ENCODE measurements around the gene GRK4. TPM values are rescaled to one million over a fixed set of nuclear protein-coding genes. Genes with fewer than 3 reads are reported as not detected.
"Not testable (repeated sequence)": the region's sequence is repeated elsewhere in the genome, so short reads cannot be mapped to it uniquely, and the experiment has no call there.

The GRK4 gene
- 14.8 TPM for total RNA-seq

GRCh38 chr4:2963175-2963965, at the start of gene GRK4, which contains the start of gene NOP14:
GRK4 (plus strand) TSS chr4:2963571; CDS start chr4:2964071, 500 bp downstream.
NOP14 (minus strand) TSS chr4:2963406; CDS start chr4:2963319, 87 bp downstream.
- intact Hi-C loops (cut with DNase I): no loop called here

GRCh38 chr4:2914256-2915126, 48.9 kb upstream of the GRK4 start:
- DNase-seq (ENCODE audit: low spot score): peak; percentile 36
- intact Hi-C loops (cut with DNase I): no loop called here
- ATAC-seq: no peak

More at GRCh38 chr4:2963175-2963965, at the start of gene GRK4, which contains the start of gene NOP14:
- ATAC-seq (peak; percentile 99), DNase-seq (ENCODE audit: low spot score) (peak; percentile 99)

GRCh38 chr4:2915789-2916188, 47.6 kb upstream of the GRK4 start:
- intact Hi-C loops (cut with DNase I): no loop called here
- DNase-seq (ENCODE audit: low spot score) (peak; percentile 47), ATAC-seq (no peak)

GRCh38 chr4:2916696-2917095, 46.7 kb upstream of the GRK4 start:
- DNase-seq (ENCODE audit: low spot score); intact Hi-C loops (cut with DNase I); ATAC-seq: not testable (repeated sequence)

- DNase-seq (ENCODE audit: low spot score); intact Hi-C loops (cut with DNase I); ATAC-seq: not testable (repeated sequence)
These were observed 45.1 kb upstream of the GRK4 start for GRCh38 chr4:2918300-2918699.

- intact Hi-C loops (cut with DNase I); DNase-seq (ENCODE audit: low spot score); ATAC-seq: not testable (repeated sequence)
These were observed 44.7 kb upstream of the GRK4 start for GRCh38 chr4:2918714-2919113.

- intact Hi-C loops (cut with DNase I); DNase-seq (ENCODE audit: low spot score); ATAC-seq: not testable (repeated sequence)
These were observed 40.8 kb upstream of the GRK4 start for GRCh38 chr4:2922453-2923101.

GRCh38 chr4:2923141-2923551, 40.2 kb upstream of the GRK4 start:
- no peak for ATAC-seq
- DNase-seq (ENCODE audit: low spot score): no peak
- intact Hi-C loops (cut with DNase I): no loop called here

- ATAC-seq: no peak
- intact Hi-C loops (cut with DNase I): no loop called here
- DNase-seq (ENCODE audit: low spot score): no peak
These were observed 39.6 kb upstream of the GRK4 start for GRCh38 chr4:2923668-2924173.

- DNase-seq (ENCODE audit: low spot score): no peak
- no peak for ATAC-seq
- intact Hi-C loops (cut with DNase I): no loop called here
These were observed 39.1 kb upstream of the GRK4 start for GRCh38 chr4:2924286-2924685.

GRCh38 chr4:2924765-2925301, 38.5 kb upstream of the GRK4 start:
- no peak for DNase-seq (ENCODE audit: low spot score)
- ATAC-seq: no peak
- intact Hi-C loops (cut with DNase I): no loop called here

GRCh38 chr4:2925496-2925895, 37.9 kb upstream of the GRK4 start:
- intact Hi-C loops (cut with DNase I): no loop called here
- no peak for ATAC-seq
- DNase-seq (ENCODE audit: low spot score): no peak

- ATAC-seq (no peak), DNase-seq (ENCODE audit: low spot score) (no peak)
- intact Hi-C loops (cut with DNase I): no loop called here
These were observed 37.2 kb upstream of the GRK4 start for GRCh38 chr4:2925931-2926860.

GRCh38 chr4:2927016-2927695, 36.2 kb upstream of the GRK4 start:
- intact Hi-C loops (cut with DNase I): no loop called here

GRCh38 chr4:2927696-2928075, 35.7 kb upstream of the GRK4 start:
- intact Hi-C loops (cut with DNase I): no loop called here
- ATAC-seq (no peak), DNase-seq (ENCODE audit: low spot score) (no peak)

More at GRCh38 chr4:2927016-2927695, 36.2 kb upstream of the GRK4 start:
- ATAC-seq (no peak), DNase-seq (ENCODE audit: low spot score) (no peak)

- ATAC-seq (no peak), DNase-seq (ENCODE audit: low spot score) (peak; percentile 55)
- intact Hi-C loops (cut with DNase I): no loop called here
These were observed 34.9 kb upstream of the GRK4 start for GRCh38 chr4:2928242-2929176.

All from sciatic nerve (tissue), 2 donors.